ENCODE data around the gene SESN3.
"Not testable (repeated sequence)": the region's sequence is repeated elsewhere in the genome, so short reads cannot be mapped to it uniquely, and the experiment has no call there.

Gene SESN3

GRCh38 chr11:95143106-95143681, 87.8 kb downstream of the SESN3 start:
- TF ChIP-seq CTCF (IDR thresholded peaks at IDR 0.05; ENCODE audit: low read depth, low read length), result no peak
- H3K4me3 ChIP-seq (ENCODE audit: low read depth, low read length), result no peak overlapping the region

- no peak for TF ChIP-seq CTCF (IDR thresholded peaks at IDR 0.05; ENCODE audit: low read depth, low read length)
These were observed 88.6 kb downstream of the SESN3 start for GRCh38 chr11:95142431-95142830.

GRCh38 chr11:95140397-95141033, 90.5 kb downstream of the SESN3 start:
- no peak overlapping the region for H3K4me3 ChIP-seq (ENCODE audit: low read depth, low read length)
- no peak for TF ChIP-seq CTCF (IDR thresholded peaks at IDR 0.05; ENCODE audit: low read depth, low read length)

More at GRCh38 chr11:95142431-95142830, 88.6 kb downstream of the SESN3 start:
- H3K4me3 ChIP-seq (ENCODE audit: low read depth, low read length), result no peak overlapping the region

- TF ChIP-seq CTCF (IDR thresholded peaks at IDR 0.05; ENCODE audit: low read depth, low read length), result no peak
- no peak overlapping the region for H3K4me3 ChIP-seq (ENCODE audit: low read depth, low read length)
These were observed 92.6 kb downstream of the SESN3 start for GRCh38 chr11:95138448-95138847.

GRCh38 chr11:95137299-95137698, 93.7 kb downstream of the SESN3 start:
- no peak overlapping the region for H3K4me3 ChIP-seq (ENCODE audit: low read depth, low read length)
- no peak for TF ChIP-seq CTCF (IDR thresholded peaks at IDR 0.05; ENCODE audit: low read depth, low read length)

- not testable (repeated sequence) for H3K4me3 ChIP-seq (ENCODE audit: low read depth, low read length)
These were observed 94.3 kb downstream of the SESN3 start for GRCh38 chr11:95136747-95137146.

- TF ChIP-seq CTCF (IDR thresholded peaks at IDR 0.05; ENCODE audit: low read depth, low read length), result no peak
These were observed 95.1 kb downstream of the SESN3 start for GRCh38 chr11:95135880-95136279.

GRCh38 chr11:95135155-95135554, 95.8 kb downstream of the SESN3 start:
- H3K4me3 ChIP-seq (ENCODE audit: low read depth, low read length), result no peak overlapping the region
- TF ChIP-seq CTCF (IDR thresholded peaks at IDR 0.05; ENCODE audit: low read depth, low read length), result no peak

More at GRCh38 chr11:95135880-95136279, 95.1 kb downstream of the SESN3 start:
- H3K4me3 ChIP-seq (ENCODE audit: low read depth, low read length), result no peak overlapping the region

Data from WI38 (cell line).